Urinary bladder (tissue), 4 donors: Measurements from ENCODE around the gene PSENEN. TPM values are rescaled to one million over a fixed set of nuclear protein-coding genes. Genes with fewer than 3 reads are reported as not detected.

Experiments used
- DNase-seq: peaks from one replicate; pipeline ENCODE4 v3.0.0-alpha.2; 2015; ENCODE audit errors: extremely low spot score
- H3K27ac ChIP-seq: one replicate; pipeline ENCODE4 v1.5.1; 2013; ENCODE audit warnings: low read depth, mild to moderate bottlenecking, moderate library complexity
- H3K36me3 ChIP-seq: one replicate; pipeline ENCODE4 v1.6.1; 2013; ENCODE audit warnings: mild to moderate bottlenecking, moderate library complexity; ENCODE audit not compliant: insufficient read depth
- H3K4me1 ChIP-seq: one replicate; pipeline ENCODE4 v1.6.1; 2013; ENCODE audit warnings: mild to moderate bottlenecking, moderate library complexity; ENCODE audit not compliant: insufficient read depth
- H3K4me3 ChIP-seq: one replicate; pipeline ENCODE4 v1.5.1; 2013; ENCODE audit warnings: low read depth, low read length
- WGBS: extraction: QIAGEN DNeasy Blood & Tissue Kit; methylation state at CpG from one replicate; pipeline ENCODE4 v1.1.7; 2013; 5-methylcytosine and 5-hydroxymethylcytosine counted together
- polyA plus RNA-seq: library from polyadenylated mRNA; stranded (reverse); fragments of 200-250 nt; gene quantifications from one replicate; pipeline ENCODE4 v1.2.3, GENCODE V29; 2013
- total RNA-seq: library from RNA; depleted of rRNA; stranded (reverse); fragments of >200 nt; gene quantifications from one replicate; pipeline ENCODE4 v1.2.3, GENCODE V29; 2014
- donor health status: healthy with polysubstance abuse.
- donor health status: healthy.

Gene PSENEN
- total and polyA plus RNA-seq, 2 donors = 13.7 to 49.2 TPM

- WGBS = 66% methylated on average over 14 of the region's 14 CpGs
- Histone ChIP-seq H3K4me3 (no peak overlapping the region), H3K4me1 (no peaks in the 10 kb centered on the region), H3K36me3 (no peaks in the 10 kb centered on the region), H3K27ac (no peak overlapping the region)
- no peak for DNase-seq
These were observed 30.7 kb upstream of the PSENEN start for GRCh38 chr19:35714601-35715354.

GRCh38 chr19:35715355-35715809 is 30.1 kb upstream of the PSENEN start:
- no peaks in the 10 kb centered on the region for H3K36me3 ChIP-seq
- DNase-seq = no peak
- no peaks in the 10 kb centered on the region for H3K4me1 ChIP-seq
- no peak overlapping the region for H3K4me3 ChIP-seq
- 74% methylated on average over 7 of the region's 7 CpGs for WGBS
- no peak overlapping the region for H3K27ac ChIP-seq

GRCh38 chr19:35715981-35716800 is 29.3 kb upstream of the PSENEN start:
- H3K4me1 ChIP-seq = no peaks in the 10 kb centered on the region
- WGBS = 3% methylated on average over 52 of the region's 52 CpGs
- no peaks in the 10 kb centered on the region for H3K36me3 ChIP-seq
- DNase-seq = no peak
- H3K27ac ChIP-seq = peak overlapping the region; percentile 48
- peak overlapping the region; percentile 94 for H3K4me3 ChIP-seq

- Histone ChIP-seq H3K27ac (peak overlapping the region; percentile 48), H3K36me3 (no peaks in the 10 kb centered on the region), H3K4me3 (peak overlapping the region; percentile 94), H3K4me1 (no peaks in the 10 kb centered on the region)
- under 1% methylated on average over 77 of the region's 77 CpGs for WGBS
- peak; percentile 84 for DNase-seq
These were observed 28.4 kb upstream of the PSENEN start for GRCh38 chr19:35716801-35717664.

GRCh38 chr19:35717665-35718344 is 27.6 kb upstream of the PSENEN start, which contains the start of gene KMT2B:
TSS of gene KMT2B (plus strand) at chr19:35718003. CDS start at chr19:35718019, 16 bp downstream.
- H3K4me3 ChIP-seq = peak within 1 kb of the TSS; percentile 94
- no peaks in the 10 kb centered on the region for H3K36me3 ChIP-seq
- DNase-seq = no peak
- H3K4me1 ChIP-seq = no peaks in the 10 kb centered on the region
- under 1% methylated on average over 106 of the region's 109 CpGs for WGBS
- peak within 1 kb of the TSS; percentile 41 for H3K27ac ChIP-seq

GRCh38 chr19:35718345-35719041 is 27.0 kb upstream of the PSENEN start:
- H3K36me3 ChIP-seq = peaks cover under 1% of the 10 kb centered on the region
- peak overlapping the region; percentile 41 for H3K27ac ChIP-seq
- H3K4me3 ChIP-seq = peak overlapping the region; percentile 94
- WGBS = under 1% methylated on average over 42 of the region's 42 CpGs
- no peaks in the 10 kb centered on the region for H3K4me1 ChIP-seq
- no peak for DNase-seq

GRCh38 chr19:35719402-35720162 is 25.9 kb upstream of the PSENEN start:
- no peak for DNase-seq
- Histone ChIP-seq H3K4me3 (no peak overlapping the region), H3K27ac (no peak overlapping the region), H3K36me3 (peaks cover 5% of the 10 kb centered on the region), H3K4me1 (no peaks in the 10 kb centered on the region)
- 86% methylated on average over 32 of the region's 32 CpGs for WGBS

- Histone ChIP-seq H3K27ac (no peak overlapping the region), H3K4me3 (no peak overlapping the region), H3K4me1 (no peaks in the 10 kb centered on the region), H3K36me3 (peaks cover 7% of the 10 kb centered on the region)
- 92% methylated on average over 9 of the region's 9 CpGs for WGBS
- no peak for DNase-seq
These were observed 25.3 kb upstream of the PSENEN start for GRCh38 chr19:35720163-35720524.

- Histone ChIP-seq H3K36me3 (peaks cover 7% of the 10 kb centered on the region), H3K4me3 (no peak overlapping the region), H3K4me1 (no peaks in the 10 kb centered on the region), H3K27ac (no peak overlapping the region)
- DNase-seq = no peak
- WGBS = 81% methylated on average over 17 of the region's 17 CpGs
These were observed 24.8 kb upstream of the PSENEN start for GRCh38 chr19:35720648-35721047.

GRCh38 chr19:35721374-35721773 is 24.1 kb upstream of the PSENEN start:
- H3K4me3 ChIP-seq = no peak overlapping the region
- 92% methylated on average over 16 of the region's 16 CpGs for WGBS
- no peak overlapping the region for H3K27ac ChIP-seq
- H3K36me3 ChIP-seq = peaks cover 7% of the 10 kb centered on the region
- no peaks in the 10 kb centered on the region for H3K4me1 ChIP-seq
- no peak for DNase-seq

- Histone ChIP-seq H3K4me3 (no peak overlapping the region), H3K27ac (no peak overlapping the region), H3K36me3 (peaks cover 10% of the 10 kb centered on the region), H3K4me1 (no peaks in the 10 kb centered on the region)
- 94% methylated on average over 14 of the region's 14 CpGs for WGBS
- DNase-seq = no peak
These were observed 23.0 kb upstream of the PSENEN start for GRCh38 chr19:35722461-35722860.

- H3K27ac ChIP-seq = no peak overlapping the region
- no peak overlapping the region for H3K4me3 ChIP-seq
- peaks cover 10% of the 10 kb centered on the region for H3K36me3 ChIP-seq
- no peak for DNase-seq
- H3K4me1 ChIP-seq = no peaks in the 10 kb centered on the region
- 94% methylated on average over 16 of the region's 16 CpGs for WGBS
These were observed 22.6 kb upstream of the PSENEN start for GRCh38 chr19:35722897-35723296.
